K562 (cell line): ENCODE data around the gene XPR1. TPM values are rescaled to one million over a fixed set of nuclear protein-coding genes. Genes with fewer than 3 reads are reported as not detected.

Source experiments
- CBFA2T3 ChIP-seq: fragments of 450-650 bp; IDR thresholded peaks from 2 replicates; pipeline ENCODE4 v1.6.1; 2017
- CHCHD3 ChIP-seq: fragments of 250-450 bp; sonication (Bioruptor Pico); IDR thresholded peaks from 2 replicates; pipeline ENCODE4 v2.1.2; 2022; ENCODE audit warnings: mild to moderate bottlenecking
- GATAD2B ChIP-seq: fragments of 450-650 bp; IDR thresholded peaks from 2 replicates; pipeline ENCODE4 v1.6.1; 2017; ENCODE audit warnings: mild to moderate bottlenecking, borderline replicate concordance
- HNRNPK ChIP-seq: fragments of 200-400 bp; formaldehyde crosslinking; IDR thresholded peaks from one replicate; pipeline ENCODE4 v1.6.1; 2018; ENCODE audit warnings: mild to moderate bottlenecking, low read depth, low read length; ENCODE audit not compliant: poor library complexity, severe bottlenecking
- ILF3 ChIP-seq: fragments of 450-650 bp; IDR thresholded peaks from 2 replicates; pipeline ENCODE4 v1.6.1; 2018; ENCODE audit warnings: antibody characterized with exemption, mild to moderate bottlenecking, moderate library complexity, borderline replicate concordance
- NONO ChIP-seq, 2 experiments: fragments of 200-400 bp in 1 of 2; fragments of 450-650 bp in 1 of 2; formaldehyde crosslinking in 1 of 2; IDR thresholded peaks; 2 replicates each; pipeline ENCODE4 v1.6.1; 2017; ENCODE audit warnings: low read depth in 2 of 2, mild to moderate bottlenecking in 2 of 2, moderate library complexity in 2 of 2, low read length in 1 of 2
- PHF20 ChIP-seq: fragments of 450-650 bp; IDR thresholded peaks from 2 replicates; pipeline ENCODE4 v1.6.1; 2018; ENCODE audit not compliant: partially characterized antibody
- POLR2G ChIP-seq: fragments of 200-400 bp; formaldehyde crosslinking; IDR thresholded peaks from 2 replicates; pipeline ENCODE4 v1.6.1; 2017; ENCODE audit warnings: low read depth, mild to moderate bottlenecking, antibody characterized with exemption, low read length, moderate library complexity
- POU5F1 ChIP-seq: fragments of 150-350 bp; IDR thresholded peaks from 2 replicates; pipeline ENCODE4 v1.6.1; 2014; ENCODE audit warnings: borderline replicate concordance, low read length, low read depth, mild to moderate bottlenecking; ENCODE audit not compliant: partially characterized antibody
- RBM34 ChIP-seq: fragments of 200-400 bp; formaldehyde crosslinking; IDR thresholded peaks from 2 replicates; pipeline ENCODE4 v1.6.1; 2018; ENCODE audit warnings: low read length, borderline replicate concordance; ENCODE audit not compliant: insufficient read depth
- STAT6 ChIP-seq: sonication (generic); formaldehyde crosslinking; IDR thresholded peaks from 2 replicates; pipeline ENCODE4 v1.8.1; 2023; ENCODE audit warnings: mild to moderate bottlenecking, missing genetic modification reagents
- TARDBP ChIP-seq: fragments of 450-650 bp; IDR thresholded peaks from 2 replicates; pipeline ENCODE4 v1.6.1; 2016
- TEAD1 ChIP-seq, 2 experiments: fragments of 450-650 bp in 1 of 2; sonication (generic) in 1 of 2; formaldehyde crosslinking; IDR thresholded peaks; 2 replicates each; pipeline versions ENCODE4 v1.4.0 to v1.8.0; 2020 to 2022; ENCODE audit warnings: mild to moderate bottlenecking in 2 of 2, missing genetic modification reagents in 1 of 2
- ZEB2 ChIP-seq: fragments of 450-650 bp; IDR thresholded peaks from 2 replicates; pipeline ENCODE4 v1.6.1; 2016
- ZNF174 ChIP-seq: fragments of 250-450 bp; sonication (Bioruptor Pico); IDR thresholded peaks from 2 replicates; pipeline ENCODE4 v1.4.0; 2020; ENCODE audit warnings: mild to moderate bottlenecking
- ZNF232 ChIP-seq: sonication (generic); formaldehyde crosslinking; IDR thresholded peaks from 2 replicates; pipeline ENCODE4 v1.8.0; 2022; ENCODE audit warnings: mild to moderate bottlenecking, missing genetic modification reagents
- polyA plus RNA-seq, 8 experiments: library from polyadenylated mRNA; depleted of rRNA in 4 of 8; stranded (reverse) in 5 of 8; unstranded in 3 of 8; fragments of >200 nt; fragmentation: Nextera tagmentation in 2 of 8; fragmentation: Illumina TruSeq in 1 of 8; extraction: Ambion mirVana in 2 of 8; extraction: Trizol in 1 of 8; gene quantifications; 2 replicates each; pipeline versions ENCODE4 v1.2.1 to v1.2.3, GENCODE V29; 2011 to 2014; ENCODE audit warnings: inconsistent platforms in 1 of 8, missing spikeins in 1 of 8
- total RNA-seq, 7 experiments: library from RNA; depleted of rRNA in 6 of 7; stranded (reverse); fragments of >200 nt in 6 of 7; fragmentation: Illumina TruSeq in 2 of 7; extraction: Trizol in 2 of 7; gene quantifications; 2 replicates each; pipeline versions ENCODE4 v1.2.1 to v1.2.3, GENCODE V29; 2011 to 2021; ENCODE audit warnings: low replicate concordance in 1 of 7
- TF ChIP-seq, protein P1 (sequence below), 2 experiments: fragments of 450-650 bp in 1 of 2; sonication (generic) in 1 of 2; formaldehyde crosslinking in 1 of 2; IDR thresholded peaks; 2 replicates each; pipeline versions ENCODE4 v1.7.1 to v1.9.0; 2016 to 2022; ENCODE audit warnings: inconsistent platforms in 1 of 2, mild to moderate bottlenecking in 1 of 2, missing genetic modification reagents in 1 of 2

The XPR1 gene
- total and polyA plus RNA-seq, 9 of the 15 experiments (the other 6 are each of a cell fraction or from before 2014, with no cell fraction given): 3.0 to 66.2 (median 38.6) TPM

- TF ChIP-seq HNRNPK (no peak), NONO (IDR thresholded peaks at IDR 0.05; ENCODE audit: low read depth in 2 of 2, low read length in 1 of 2) (no peak), ILF3 (0 out of 2 replicates have a peak, but pooled peaks have one; percentile 21), GATAD2B (0 out of 2 replicates have a peak, but pooled peaks have one; percentile 21), ZEB2 (no peak), POU5F1 (no peak), TEAD1 (CRISPR knock-in tag; IDR thresholded peaks at IDR 0.05) (peak in 1 of 2 experiments; percentile 61; a peak in 1 of 4 replicates), STAT6 (CRISPR knock-in tag) (no peak), ZNF174 (CRISPR knock-in tag) (no peak), RBM34 (no peak), CHCHD3 (CRISPR knock-in tag) (no peak), ZNF232 (CRISPR knock-in tag) (no peak), POLR2G (no peak), TARDBP (no peak), CBFA2T3 (no peak), PHF20 (no peak)
- TF ChIP-seq, protein P1, sequence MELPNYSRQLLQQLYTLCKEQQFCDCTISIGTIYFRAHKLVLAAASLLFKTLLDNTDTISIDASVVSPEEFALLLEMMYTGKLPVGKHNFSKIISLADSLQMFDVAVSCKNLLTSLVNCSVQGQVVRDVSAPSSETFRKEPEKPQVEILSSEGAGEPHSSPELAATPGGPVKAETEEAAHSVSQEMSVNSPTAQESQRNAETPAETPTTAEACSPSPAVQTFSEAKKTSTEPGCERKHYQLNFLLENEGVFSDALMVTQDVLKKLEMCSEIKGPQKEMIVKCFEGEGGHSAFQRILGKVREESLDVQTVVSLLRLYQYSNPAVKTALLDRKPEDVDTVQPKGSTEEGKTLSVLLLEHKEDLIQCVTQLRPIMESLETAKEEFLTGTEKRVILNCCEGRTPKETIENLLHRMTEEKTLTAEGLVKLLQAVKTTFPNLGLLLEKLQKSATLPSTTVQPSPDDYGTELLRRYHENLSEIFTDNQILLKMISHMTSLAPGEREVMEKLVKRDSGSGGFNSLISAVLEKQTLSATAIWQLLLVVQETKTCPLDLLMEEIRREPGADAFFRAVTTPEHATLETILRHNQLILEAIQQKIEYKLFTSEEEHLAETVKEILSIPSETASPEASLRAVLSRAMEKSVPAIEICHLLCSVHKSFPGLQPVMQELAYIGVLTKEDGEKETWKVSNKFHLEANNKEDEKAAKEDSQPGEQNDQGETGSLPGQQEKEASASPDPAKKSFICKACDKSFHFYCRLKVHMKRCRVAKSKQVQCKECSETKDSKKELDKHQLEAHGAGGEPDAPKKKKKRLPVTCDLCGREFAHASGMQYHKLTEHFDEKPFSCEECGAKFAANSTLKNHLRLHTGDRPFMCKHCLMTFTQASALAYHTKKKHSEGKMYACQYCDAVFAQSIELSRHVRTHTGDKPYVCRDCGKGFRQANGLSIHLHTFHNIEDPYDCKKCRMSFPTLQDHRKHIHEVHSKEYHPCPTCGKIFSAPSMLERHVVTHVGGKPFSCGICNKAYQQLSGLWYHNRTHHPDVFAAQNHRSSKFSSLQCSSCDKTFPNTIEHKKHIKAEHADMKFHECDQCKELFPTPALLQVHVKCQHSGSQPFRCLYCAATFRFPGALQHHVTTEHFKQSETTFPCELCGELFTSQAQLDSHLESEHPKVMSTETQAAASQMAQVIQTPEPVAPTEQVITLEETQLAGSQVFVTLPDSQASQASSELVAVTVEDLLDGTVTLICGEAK (IDR thresholded peaks at IDR 0.05): no peak
- TF ChIP-seq, protein P1 (CRISPR knock-in tag; IDR thresholded peaks at IDR 0.05): no peak
These were observed 231.4 kb downstream of the XPR1 start (continued) for GRCh38 chr1:180863158-180863775.
